ENCODE results near the gene FYB1. TPM values are rescaled to one million over a fixed set of nuclear protein-coding genes. Genes with fewer than 3 reads are reported as not detected.
A peak's percentile ranks its signal among the peaks of the same experiment; 100 is the strongest.

Gene FYB1
- total RNA-seq, 1 donor from 2014 or later: 0.31 TPM

- Mint-ChIP-seq H3K36me3 (ENCODE audit: low read depth, unreplicated experiment) (no peaks in the 10 kb centered on the region), H3K27ac (ENCODE audit: unreplicated experiment) (no peak overlapping the region), H3K27me3 (ENCODE audit: unreplicated experiment) (peaks cover 3% of the 10 kb centered on the region), H3K9me3 (ENCODE audit: unreplicated experiment) (no peaks in the 10 kb centered on the region), H3K4me3 (ENCODE audit: unreplicated experiment) (no peak overlapping the region), H3K4me1 (ENCODE audit: unreplicated experiment) (no peaks in the 10 kb centered on the region)
- TF ChIP-seq CTCF (IDR thresholded peaks at IDR 0.05; ENCODE audit: unreplicated experiment): no peak
- DNase-seq (ENCODE audit: low spot score): no peak
Observed at GRCh38 chr5:39254671-39255070, 35.3 kb upstream of the FYB1 start.

GRCh38 chr5:39253196-39253595 is 33.8 kb upstream of the FYB1 start:
- no peak for DNase-seq (ENCODE audit: low spot score)
- no peaks in the 10 kb centered on the region for H3K4me1 Mint-ChIP-seq (ENCODE audit: unreplicated experiment)
- no peaks in the 10 kb centered on the region for H3K9me3 Mint-ChIP-seq (ENCODE audit: unreplicated experiment)
- no peaks in the 10 kb centered on the region for H3K36me3 Mint-ChIP-seq (ENCODE audit: low read depth, unreplicated experiment)
- no peak overlapping the region for H3K4me3 Mint-ChIP-seq (ENCODE audit: unreplicated experiment)
- no peak overlapping the region for H3K27ac Mint-ChIP-seq (ENCODE audit: unreplicated experiment)
- H3K27me3 Mint-ChIP-seq (ENCODE audit: unreplicated experiment): peaks cover under 1% of the 10 kb centered on the region
- no peak for TF ChIP-seq CTCF (IDR thresholded peaks at IDR 0.05; ENCODE audit: unreplicated experiment)

GRCh38 chr5:39249564-39250274 is 30.4 kb upstream of the FYB1 start:
- Mint-ChIP-seq H3K4me3 (ENCODE audit: unreplicated experiment) (no peak overlapping the region), H3K27ac (ENCODE audit: unreplicated experiment) (no peak overlapping the region), H3K36me3 (ENCODE audit: low read depth, unreplicated experiment) (no peaks in the 10 kb centered on the region), H3K9me3 (ENCODE audit: unreplicated experiment) (no peaks in the 10 kb centered on the region), H3K27me3 (ENCODE audit: unreplicated experiment) (peaks cover 2% of the 10 kb centered on the region), H3K4me1 (ENCODE audit: unreplicated experiment) (peaks cover 2% of the 10 kb centered on the region)
- TF ChIP-seq CTCF (IDR thresholded peaks at IDR 0.05; ENCODE audit: unreplicated experiment): no peak
- DNase-seq (ENCODE audit: low spot score): no peak

- Mint-ChIP-seq H3K4me3 (ENCODE audit: unreplicated experiment) (no peak overlapping the region), H3K27ac (ENCODE audit: unreplicated experiment) (no peak overlapping the region), H3K36me3 (ENCODE audit: low read depth, unreplicated experiment) (no peaks in the 10 kb centered on the region), H3K4me1 (ENCODE audit: unreplicated experiment) (peaks cover 2% of the 10 kb centered on the region), H3K27me3 (ENCODE audit: unreplicated experiment) (peaks cover 2% of the 10 kb centered on the region), H3K9me3 (ENCODE audit: unreplicated experiment) (no peaks in the 10 kb centered on the region)
- TF ChIP-seq CTCF (IDR thresholded peaks at IDR 0.05; ENCODE audit: unreplicated experiment): peak; percentile 8
- no peak for DNase-seq (ENCODE audit: low spot score)
Observed at GRCh38 chr5:39249069-39249468, 29.7 kb upstream of the FYB1 start.

- Mint-ChIP-seq H3K27me3 (ENCODE audit: unreplicated experiment) (no peaks in the 10 kb centered on the region), H3K4me1 (ENCODE audit: unreplicated experiment) (peaks cover 2% of the 10 kb centered on the region)
Observed at GRCh38 chr5:39240750-39241149, 21.4 kb upstream of the FYB1 start.

More at GRCh38 chr5:39240750-39241149, 21.4 kb upstream of the FYB1 start:
- no peak for TF ChIP-seq CTCF (IDR thresholded peaks at IDR 0.05; ENCODE audit: unreplicated experiment)
- Mint-ChIP-seq H3K9me3 (ENCODE audit: unreplicated experiment) (no peaks in the 10 kb centered on the region), H3K36me3 (ENCODE audit: low read depth, unreplicated experiment) (no peaks in the 10 kb centered on the region), H3K27ac (ENCODE audit: unreplicated experiment) (no peak overlapping the region), H3K4me3 (ENCODE audit: unreplicated experiment) (no peak overlapping the region)
- DNase-seq (ENCODE audit: low spot score): no peak
